GM12873 (cell line): Measurements from ENCODE around the gene CRYBA2.

Source experiments
- TF ChIP-seq, protein P1 (sequence below): IDR thresholded peaks from 2 replicates; pipeline ENCODE4 v1.5.1; 2012; ENCODE audit warnings: low read depth, mild to moderate bottlenecking, moderate library complexity, low read length, control low read depth; ENCODE audit not compliant: insufficient read depth; ENCODE audit errors: missing control alignments

CRYBA2 gene

DNA sequence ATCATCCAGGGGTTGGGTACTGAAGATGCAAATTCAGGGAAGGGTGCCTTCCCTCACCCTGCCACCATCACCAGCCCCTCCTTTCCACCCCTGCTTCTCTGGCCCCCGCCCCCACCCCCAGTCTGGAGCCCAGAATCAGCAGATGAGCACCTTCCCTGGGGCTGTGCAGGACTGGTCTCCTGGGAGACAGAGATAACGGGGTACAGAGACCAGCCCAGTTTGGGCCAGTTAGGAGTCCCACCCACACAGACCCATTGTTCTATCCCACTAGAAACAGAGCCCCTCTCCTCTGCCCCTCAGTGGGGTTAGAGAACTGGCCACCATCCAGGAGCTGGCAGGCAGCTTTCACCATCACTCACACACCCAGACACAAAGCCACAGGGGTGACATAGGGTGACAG lies 4.5 kb upstream of the CRYBA2 start:
- TF ChIP-seq, protein P1, sequence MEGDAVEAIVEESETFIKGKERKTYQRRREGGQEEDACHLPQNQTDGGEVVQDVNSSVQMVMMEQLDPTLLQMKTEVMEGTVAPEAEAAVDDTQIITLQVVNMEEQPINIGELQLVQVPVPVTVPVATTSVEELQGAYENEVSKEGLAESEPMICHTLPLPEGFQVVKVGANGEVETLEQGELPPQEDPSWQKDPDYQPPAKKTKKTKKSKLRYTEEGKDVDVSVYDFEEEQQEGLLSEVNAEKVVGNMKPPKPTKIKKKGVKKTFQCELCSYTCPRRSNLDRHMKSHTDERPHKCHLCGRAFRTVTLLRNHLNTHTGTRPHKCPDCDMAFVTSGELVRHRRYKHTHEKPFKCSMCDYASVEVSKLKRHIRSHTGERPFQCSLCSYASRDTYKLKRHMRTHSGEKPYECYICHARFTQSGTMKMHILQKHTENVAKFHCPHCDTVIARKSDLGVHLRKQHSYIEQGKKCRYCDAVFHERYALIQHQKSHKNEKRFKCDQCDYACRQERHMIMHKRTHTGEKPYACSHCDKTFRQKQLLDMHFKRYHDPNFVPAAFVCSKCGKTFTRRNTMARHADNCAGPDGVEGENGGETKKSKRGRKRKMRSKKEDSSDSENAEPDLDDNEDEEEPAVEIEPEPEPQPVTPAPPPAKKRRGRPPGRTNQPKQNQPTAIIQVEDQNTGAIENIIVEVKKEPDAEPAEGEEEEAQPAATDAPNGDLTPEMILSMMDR = no peak

DNA sequence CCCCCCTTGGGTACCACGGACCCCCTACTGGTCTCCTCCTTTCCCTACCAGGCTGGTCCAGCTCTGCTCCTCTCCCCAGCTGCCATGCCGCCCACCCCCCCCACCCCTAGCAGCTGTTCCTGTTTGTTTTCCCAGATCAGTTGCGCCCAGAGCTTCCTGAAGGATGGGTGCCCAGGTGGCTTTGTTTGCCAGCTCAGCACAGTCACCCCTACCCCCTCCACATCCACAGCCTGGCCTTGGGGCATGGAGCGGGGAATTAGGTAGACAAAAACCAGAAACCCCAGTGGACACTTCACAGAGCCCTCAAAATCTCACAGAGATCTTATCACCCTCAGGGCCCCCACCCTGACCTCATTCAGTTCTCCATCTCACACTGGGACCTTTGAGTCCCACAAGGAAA lies 3.7 kb upstream of the CRYBA2 start:
- TF ChIP-seq, protein P1 = no peak

DNA sequence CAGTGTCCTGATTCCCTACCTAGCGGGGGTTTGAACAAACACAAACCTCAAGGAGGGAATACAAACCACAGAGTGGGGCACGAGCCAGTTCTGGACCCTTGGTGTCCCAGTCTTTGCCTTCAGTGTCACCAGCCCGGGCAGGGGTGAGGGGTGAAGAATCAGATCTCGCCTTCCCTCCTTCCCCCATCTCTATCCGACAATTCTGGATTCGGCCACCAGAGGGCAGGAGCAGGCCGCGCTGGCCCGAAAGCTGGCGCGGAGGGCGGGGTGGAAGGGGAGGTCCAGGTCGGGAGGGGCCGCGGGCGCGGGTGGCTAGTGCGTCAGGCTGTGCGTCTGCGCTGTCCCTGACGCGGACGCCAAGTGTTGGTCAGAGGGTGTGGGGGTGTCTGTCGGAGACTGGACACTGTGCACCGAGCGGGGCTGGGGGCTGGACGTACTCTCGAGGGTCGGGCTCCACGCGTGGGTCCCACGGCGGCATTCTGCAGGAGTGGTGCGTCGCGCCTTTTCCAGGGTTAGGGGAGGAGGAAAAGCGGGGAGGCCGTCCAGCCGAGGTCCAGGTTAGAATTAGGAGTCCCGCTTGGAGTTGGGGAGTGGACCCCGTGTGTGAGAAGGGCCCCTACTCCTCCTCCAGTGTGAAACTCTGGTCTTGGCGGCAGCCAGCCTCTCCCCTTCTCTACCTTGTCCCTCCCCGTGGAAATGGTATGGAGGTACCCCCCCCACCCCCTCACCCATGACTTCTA lies 2.9 kb upstream of the CRYBA2 start:
- TF ChIP-seq, protein P1 = peak; percentile 90

DNA sequence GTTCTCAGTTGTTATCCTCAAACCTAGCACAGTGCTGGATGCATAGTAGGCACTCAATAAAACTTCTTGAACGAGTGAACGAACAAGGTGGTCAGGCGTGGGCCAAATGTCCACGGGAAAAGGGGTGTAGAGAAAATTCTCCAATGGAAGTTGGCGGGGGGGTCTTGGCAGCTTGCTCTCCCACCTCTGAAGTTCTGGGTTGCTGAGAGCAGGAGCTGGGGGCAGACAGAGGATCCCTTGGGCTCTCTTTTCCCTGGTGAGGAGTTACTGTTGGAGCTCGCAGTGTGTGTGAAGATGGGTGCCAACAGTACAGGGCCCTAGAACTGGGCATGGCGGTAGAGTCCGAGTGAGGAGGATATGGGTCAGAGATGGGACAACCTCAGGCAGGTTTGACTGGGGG lies 2.3 kb upstream of the CRYBA2 start:
- TF ChIP-seq, protein P1 = no peak

DNA sequence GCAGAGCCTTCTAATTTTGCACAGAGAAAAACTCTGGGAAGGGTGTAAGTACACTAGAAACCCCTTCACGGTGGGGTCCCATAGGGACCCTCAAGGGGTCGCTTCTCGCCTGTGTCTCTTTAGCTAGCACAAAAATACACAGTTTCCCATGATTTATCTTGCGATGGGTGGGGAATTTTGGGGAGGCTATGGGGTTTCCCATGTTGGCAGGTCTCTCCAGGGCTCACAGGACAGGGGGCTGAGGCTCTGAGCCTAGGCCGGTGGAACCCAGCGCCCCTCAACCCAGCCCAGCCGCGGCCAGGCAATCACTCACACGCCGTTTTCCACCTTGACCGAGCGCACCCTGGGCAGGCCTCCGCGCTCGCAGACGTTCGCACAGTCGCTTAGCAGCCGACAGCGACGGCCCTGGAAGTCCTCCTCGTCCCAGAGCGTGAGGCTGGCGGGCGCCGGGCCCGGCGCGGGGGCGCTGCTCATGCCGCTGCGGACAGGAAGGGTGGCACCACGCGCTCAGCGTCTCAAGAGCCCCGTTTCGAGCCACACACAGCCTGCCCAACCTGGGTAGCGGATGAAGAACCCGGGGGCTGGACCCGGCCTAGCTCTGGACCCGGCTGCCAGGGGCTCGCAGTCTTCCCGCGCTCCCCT lies 398 bp downstream of the CRYBA2 start:
- TF ChIP-seq, protein P1 = no peak

DNA sequence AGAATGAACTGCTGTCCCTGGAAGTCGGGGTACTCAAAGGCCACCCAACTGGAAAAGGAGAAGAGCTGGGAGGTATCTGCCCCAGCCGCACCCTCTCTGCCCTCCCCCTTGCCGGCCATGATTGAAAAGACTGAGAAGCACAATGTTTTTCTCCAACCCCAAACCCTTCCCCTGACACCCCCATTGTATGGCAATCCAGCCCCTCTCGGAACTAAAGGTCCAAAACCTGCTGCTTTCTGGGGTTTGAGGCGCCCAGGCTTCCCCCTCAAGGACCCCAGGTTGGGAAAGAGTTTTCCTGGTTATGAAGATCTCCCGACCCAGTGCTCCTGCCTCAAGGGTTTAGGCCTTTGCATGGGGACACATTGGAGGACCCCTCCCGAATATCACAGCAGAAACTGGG lies 1.0 kb downstream of the CRYBA2 start:
- TF ChIP-seq, protein P1 = no peak

DNA sequence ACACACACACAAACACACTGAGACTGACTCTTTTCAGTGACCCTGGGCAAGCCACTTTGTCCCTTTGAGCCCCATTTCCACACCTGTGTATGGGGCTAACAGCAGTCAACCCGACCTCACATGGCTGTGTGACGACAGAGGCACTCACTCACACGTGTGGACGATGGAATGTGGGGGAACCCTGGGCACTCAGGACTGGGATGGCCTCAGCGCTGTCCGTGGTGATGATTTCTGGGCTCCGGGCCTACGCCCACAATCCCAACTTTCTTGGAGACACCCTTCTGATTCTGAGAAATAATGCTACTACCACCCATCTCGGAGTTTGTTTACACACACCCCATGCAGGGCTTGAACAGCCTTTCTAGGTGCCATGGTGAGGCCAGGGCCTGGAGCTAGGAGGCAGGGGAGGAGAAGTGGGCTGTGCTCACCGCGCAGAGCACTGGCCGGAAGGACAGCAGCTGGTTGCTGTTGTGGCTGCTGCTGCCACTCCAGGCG lies 1.5 kb downstream of the CRYBA2 start:
- TF ChIP-seq, protein P1 = no peak
